Motor neuron (in vitro differentiated cells): ENCODE results near the gene MET. TPM values are rescaled to one million over a fixed set of nuclear protein-coding genes. Genes with fewer than 3 reads are reported as not detected.
A peak's percentile ranks its signal among the peaks of the same experiment; 100 is the strongest.
"Not testable (repeated sequence)": the region's sequence is repeated elsewhere in the genome, so short reads cannot be mapped to it uniquely, and the experiment has no call there.

Source experiments
- ATAC-seq, 8 experiments: fragments of 200-7000 bp; cut with Tn5 transposase; replicated peaks in 6 of 8; 2 replicates each; pipeline ENCODE4 v1.8.0; 2021; ENCODE audit warnings: mild to moderate bottlenecking in 8 of 8, moderate library complexity in 8 of 8
- H3K27ac ChIP-seq, 2 donors: fragments of 250-450 bp; sonication (Bioruptor Pico); 2 replicates each; pipeline ENCODE4 v1.9.0; 2021; ENCODE audit warnings: antibody characterized with exemption in 2 of 2, mild to moderate bottlenecking in 2 of 2, moderate library complexity in 1 of 2
- H3K4me1 ChIP-seq, 2 donors: fragments of 250-450 bp; sonication (Bioruptor Pico); replicated peaks in 1 of 2; 2 replicates each; pipeline ENCODE4 v1.6.1; 2021; ENCODE audit warnings: antibody characterized with exemption in 2 of 2, mild to moderate bottlenecking in 2 of 2, moderate library complexity in 1 of 2
- H3K4me3 ChIP-seq, 5 donors: fragments of 250-450 bp; sonication (Bioruptor Pico); 2 replicates each; pipeline ENCODE4 v1.9.0; 2021; ENCODE audit warnings: antibody characterized with exemption in 5 of 5, mild to moderate bottlenecking in 5 of 5, moderate library complexity in 4 of 5
- WGBS, 10 experiments: fragments of 450-650 bp; shearing (Covaris generic); methylation state at CpG; one replicate each; pipeline ENCODE4 v1.0.0; 2022; 5-methylcytosine and 5-hydroxymethylcytosine counted together
- in situ Hi-C, 9 experiments: fragments of 400-800 bp; cut with MboI; loops; one replicate each; pipeline ENCODE4 v1.15.0; 2021; ENCODE audit warnings: low sequenced_read_pairs in 9 of 9, low pct_unique_long_range_greater_than_20kb in 2 of 9; ENCODE audit not compliant: unreplicated experiment in 9 of 9
- total RNA-seq, 8 experiments: library from RNA; unstranded; fragments of 300-600 nt; gene quantifications; 2 replicates each; pipeline versions ENCODE4 v1.2.3 to v1.2.4, GENCODE V29; 2022

The MET gene
- total RNA-seq, 8 experiments from 2014 or later, result 1.5 to 52.7 (median 6.9) TPM

DNA sequence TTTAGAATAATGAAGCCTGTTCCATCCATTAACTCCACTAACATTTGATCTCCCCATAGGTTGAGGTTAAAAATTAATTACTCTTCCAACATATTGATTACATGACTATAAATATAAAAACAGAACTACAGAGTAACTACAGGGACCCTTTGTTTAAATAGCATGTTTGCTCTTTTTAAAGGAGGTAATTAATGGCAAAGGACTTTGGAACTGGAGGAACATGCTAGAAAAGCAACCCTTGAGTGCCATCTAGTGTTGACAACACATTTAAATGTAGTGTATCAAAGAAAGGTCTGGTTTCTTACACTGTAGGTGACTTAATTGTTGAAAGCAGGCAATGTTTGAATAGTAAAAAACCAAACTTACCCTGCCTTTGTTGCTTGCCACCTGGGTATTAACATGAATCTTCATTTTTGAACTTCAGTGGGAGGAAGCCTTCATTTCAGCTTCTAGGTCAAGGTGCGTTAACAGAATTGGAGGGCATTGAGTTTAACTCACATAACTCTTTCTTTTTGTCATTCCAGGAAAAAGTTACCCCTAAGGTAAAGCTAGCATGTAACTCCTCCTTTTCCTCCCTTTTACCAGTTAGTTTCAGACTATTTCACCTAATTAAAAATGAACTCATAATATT is 137.8 kb downstream of the MET start:
- peak; percentile 76 to 89 (median 79) for ATAC-seq
- Histone ChIP-seq H3K4me3 (no peak overlapping the region), H3K27ac (no peak overlapping the region), H3K4me1 (peaks cover 0 to 13% of the 10 kb centered on the region in 2 donors)
- 57 to 100% (median 93%) methylated on average over 1 of the region's 1 CpG; no CpG with 5 or more reads in 2 of the 10 experiments for WGBS, 10 experiments
- in situ Hi-C loops, result loop anchor here in 8 of 9 experiments (5.0 to 25.0 kb wide), 5 partner anchors 215 to 622 kb away; no protein-coding TSS in a partner anchor

DNA sequence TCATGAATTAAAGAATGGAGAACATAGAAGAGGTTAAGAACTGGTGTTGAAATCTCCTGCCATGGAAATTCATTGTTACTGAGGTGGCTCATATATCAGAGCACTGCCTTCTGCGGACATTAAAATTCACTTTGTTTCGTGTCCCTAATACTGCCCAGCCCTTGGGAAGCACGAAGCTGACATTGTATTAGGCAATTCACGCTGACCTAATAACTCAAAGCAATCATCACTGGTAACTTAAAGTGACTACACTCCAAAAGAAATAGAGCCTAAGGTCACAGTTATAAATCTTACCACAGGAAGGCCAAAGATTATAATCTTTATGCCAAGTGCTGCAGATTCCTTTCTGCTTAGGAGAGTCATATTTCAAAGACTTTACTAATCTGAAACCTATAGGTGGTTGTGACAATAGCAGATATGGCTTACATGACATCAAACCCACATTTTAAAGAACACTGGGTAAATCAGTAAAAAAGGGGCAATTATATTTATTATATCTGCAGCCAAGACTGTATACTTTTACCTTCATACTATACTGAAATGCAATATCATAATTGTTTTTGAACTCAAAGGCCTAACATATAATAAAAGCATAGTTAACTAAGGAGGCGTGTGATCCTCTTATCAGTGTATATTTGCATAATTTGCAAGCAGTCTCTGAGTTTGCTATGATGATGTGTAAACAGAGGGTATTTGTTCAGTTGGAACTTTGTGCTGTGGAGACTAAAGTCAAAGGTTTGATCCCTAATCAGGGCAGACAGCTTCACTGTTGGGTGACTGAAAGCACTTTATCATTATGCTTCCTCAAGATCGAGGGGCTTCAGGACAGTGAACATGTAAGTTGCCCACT is 138.5 kb downstream of the MET start:
- 10 to 86% (median 29%) methylated on average over 1 to 6 of the region's 6 CpGs for WGBS, 10 experiments
- ATAC-seq, result peak; percentile 68 to 98 (median 92)
- in situ Hi-C loops, result loop anchor here in 8 of 9 experiments (10.0 to 25.0 kb wide), 4 partner anchors 216 to 623 kb away; no protein-coding TSS in a partner anchor
- Histone ChIP-seq H3K4me3 (no peak overlapping the region), H3K27ac (no peak overlapping the region), H3K4me1 (peaks cover 0 to 13% of the 10 kb centered on the region in 2 donors)

DNA sequence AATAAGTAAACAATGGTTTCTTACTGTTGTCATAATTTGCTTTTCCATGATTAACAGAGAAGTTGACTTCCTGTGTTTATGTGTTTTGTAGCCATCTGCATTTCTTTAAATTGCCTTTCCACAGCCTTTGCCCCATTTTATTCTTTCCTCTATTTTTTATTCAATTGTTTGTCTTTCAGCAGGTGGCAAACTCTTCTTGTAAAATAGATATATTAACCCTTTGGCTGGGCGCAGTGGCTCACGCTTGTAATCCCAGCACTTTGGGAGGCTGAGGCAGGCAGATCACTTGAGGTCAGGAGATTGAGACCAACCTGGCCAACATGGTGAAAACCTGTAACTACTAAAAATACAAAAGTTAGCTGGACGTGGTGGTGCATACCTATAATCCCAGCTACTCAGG is 139.8 kb downstream of the MET start:
- in situ Hi-C loops, result loop anchor here in 8 of 9 experiments (10.0 to 25.0 kb wide), 4 partner anchors 217 to 624 kb away; no protein-coding TSS in a partner anchor
- no peak for ATAC-seq
- Histone ChIP-seq H3K4me1 (peaks cover 0 to 13% of the 10 kb centered on the region in 2 donors), H3K4me3 (no peak overlapping the region), H3K27ac (no peak overlapping the region)
- 78 to 100% (median 98%) methylated on average over 1 to 3 of the region's 3 CpGs; no CpG with 5 or more reads in 4 of the 10 experiments for WGBS, 10 experiments

DNA sequence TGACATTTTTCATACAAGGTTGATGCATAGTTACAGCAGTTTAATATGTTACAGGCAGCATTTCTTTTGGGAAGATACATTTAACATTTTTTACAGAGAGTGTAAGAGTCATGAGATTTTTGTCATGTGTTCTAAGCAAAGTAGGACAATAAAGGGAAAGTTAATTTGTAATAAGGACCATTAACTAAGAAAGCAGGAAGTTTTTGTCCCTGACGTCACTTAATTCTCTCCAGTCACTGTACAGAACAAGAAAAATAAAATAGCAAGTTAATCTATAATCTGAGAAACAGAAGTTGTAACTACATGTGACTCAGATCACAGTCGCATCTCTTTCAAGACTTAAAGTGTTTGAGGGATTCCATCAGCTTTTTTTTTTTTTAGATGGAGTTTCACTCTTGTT is 140.9 kb downstream of the MET start:
- H3K4me3 ChIP-seq, result no peak overlapping the region
- WGBS, 10 experiments, result 20 to 80% (median 72%) methylated on average over 1 to 2 of the region's 2 CpGs; no CpG with 5 or more reads in 1 of the 10 experiments
- no peak overlapping the region for H3K27ac ChIP-seq
- H3K4me1 ChIP-seq, result peaks cover 0 to 13% of the 10 kb centered on the region in 2 donors
- no peak for ATAC-seq
- in situ Hi-C loops, result loop anchor here in 8 of 9 experiments (10.0 to 25.0 kb wide), 4 partner anchors 218 to 626 kb away; no protein-coding TSS in a partner anchor

DNA sequence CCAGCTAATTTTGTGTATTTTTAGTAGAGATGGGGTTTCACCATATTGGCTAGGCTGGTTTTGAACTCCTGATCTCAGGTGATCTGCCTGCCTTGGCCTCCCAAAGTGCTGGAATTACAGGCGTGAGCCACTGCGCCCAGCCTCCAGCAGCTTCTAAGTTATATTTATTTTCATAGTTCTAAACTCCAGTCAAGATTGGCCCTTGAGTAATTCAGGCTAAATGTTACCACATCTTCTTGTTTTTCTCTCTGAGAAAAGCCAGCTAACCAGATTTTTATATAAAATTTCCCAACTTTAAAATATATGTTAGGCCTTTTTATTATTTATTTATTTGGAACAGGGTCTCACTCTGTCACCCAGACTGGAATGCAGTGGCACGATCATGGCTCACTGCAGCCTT is 141.4 kb downstream of the MET start:
- H3K4me3 ChIP-seq, H3K27ac ChIP-seq, ATAC-seq: not testable (repeated sequence)
- in situ Hi-C loops, result loop anchor here in 8 of 9 experiments (10.0 to 25.0 kb wide), 4 partner anchors 219 to 626 kb away; no protein-coding TSS in a partner anchor
- 17 to 100% (median 88%) methylated on average over 1 to 3 of the region's 3 CpGs; no CpG with 5 or more reads in 4 of the 10 experiments for WGBS, 10 experiments
- peaks cover 0 to 13% of the 10 kb centered on the region in 2 donors for H3K4me1 ChIP-seq

DNA sequence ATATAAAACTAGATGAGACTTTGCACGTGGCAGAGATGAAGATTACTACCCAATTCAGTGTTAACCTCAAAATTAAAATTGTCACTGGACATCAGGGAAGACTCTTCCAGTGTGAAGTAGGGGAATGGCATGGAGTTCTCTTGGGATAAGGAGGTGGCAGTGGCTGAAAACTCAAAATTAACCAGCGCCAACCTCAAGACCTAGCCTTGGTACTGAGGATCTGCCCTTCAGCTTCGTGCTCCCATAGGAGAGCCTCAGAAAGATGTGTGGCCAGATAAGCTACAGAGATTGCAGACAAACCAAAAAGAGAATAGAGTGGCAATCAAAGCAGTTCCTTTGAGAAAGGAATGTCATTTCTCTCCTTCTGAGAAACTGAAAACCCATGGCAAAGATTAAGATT is 143.0 kb downstream of the MET start:
- Histone ChIP-seq H3K4me1 (peaks cover 0 to 10% of the 10 kb centered on the region in 2 donors), H3K27ac (no peak overlapping the region), H3K4me3 (no peak overlapping the region)
- WGBS, 10 experiments, result 20 to 91% (median 82%) methylated on average over 1 to 3 of the region's 3 CpGs; no CpG with 5 or more reads in 2 of the 10 experiments
- in situ Hi-C loops, result loop anchor here in 8 of 9 experiments (10.0 to 25.0 kb wide), 4 partner anchors 220 to 628 kb away; no protein-coding TSS in a partner anchor
- ATAC-seq, result no peak

DNA sequence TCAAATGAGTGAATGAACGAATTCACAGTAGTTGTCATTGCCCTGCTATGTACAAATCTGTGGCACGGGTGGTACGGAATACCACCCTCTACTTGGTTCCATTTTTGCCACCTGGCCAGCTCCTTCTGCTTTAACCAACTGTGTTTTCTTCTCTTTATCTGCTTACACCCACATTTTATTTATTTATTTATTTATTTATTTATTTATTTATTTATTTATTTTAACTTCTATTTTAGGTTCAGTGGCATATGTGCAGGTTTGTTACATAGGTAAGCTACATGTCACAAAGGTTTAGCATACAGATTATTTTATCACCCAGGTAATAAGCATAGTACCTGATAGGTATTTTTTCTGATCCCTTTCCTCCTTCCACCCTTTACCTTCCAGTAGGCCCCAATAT is 148.2 kb downstream of the MET start:
- in situ Hi-C loops, result loop anchor here in 8 of 9 experiments (25.0 kb wide), 3 partner anchors 233 to 633 kb away; no protein-coding TSS in a partner anchor
- no peak for ATAC-seq
- 60 to 100% (median 77%) methylated on average over 1 to 3 of the region's 3 CpGs; no CpG with 5 or more reads in 1 of the 10 experiments for WGBS, 10 experiments
- Histone ChIP-seq H3K4me3 (no peak overlapping the region), H3K4me1 (no peaks in the 10 kb centered on the region), H3K27ac (no peak overlapping the region)

DNA sequence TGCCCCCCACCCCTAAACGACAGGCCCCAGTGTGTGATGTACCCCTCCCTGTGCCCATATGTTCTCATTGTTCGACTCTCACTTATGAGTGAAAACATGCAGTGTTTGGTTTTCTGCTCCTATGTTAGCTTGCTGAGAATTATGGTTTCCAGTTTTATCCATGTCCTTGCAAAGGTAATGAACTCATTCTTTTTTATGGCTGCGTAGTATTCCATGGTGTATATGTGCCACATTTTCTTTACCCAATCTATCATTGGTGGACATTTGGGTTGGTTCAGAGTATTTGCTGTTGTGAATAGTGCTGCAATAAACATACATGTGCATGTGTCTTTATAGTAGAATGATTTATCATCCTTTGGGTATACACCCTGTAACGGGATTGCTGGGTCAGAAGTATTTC is 149.7 kb downstream of the MET start:
- WGBS, 10 experiments, result 63 to 100% (median 92%) methylated on average over 1 to 4 of the region's 4 CpGs; no CpG with 5 or more reads in 3 of the 10 experiments
- in situ Hi-C loops, result loop anchor here in 8 of 9 experiments (25.0 kb wide), 3 partner anchors 234 to 634 kb away; no protein-coding TSS in a partner anchor
- not testable (repeated sequence) for H3K27ac ChIP-seq, H3K4me1 ChIP-seq, ATAC-seq, H3K4me3 ChIP-seq

DNA sequence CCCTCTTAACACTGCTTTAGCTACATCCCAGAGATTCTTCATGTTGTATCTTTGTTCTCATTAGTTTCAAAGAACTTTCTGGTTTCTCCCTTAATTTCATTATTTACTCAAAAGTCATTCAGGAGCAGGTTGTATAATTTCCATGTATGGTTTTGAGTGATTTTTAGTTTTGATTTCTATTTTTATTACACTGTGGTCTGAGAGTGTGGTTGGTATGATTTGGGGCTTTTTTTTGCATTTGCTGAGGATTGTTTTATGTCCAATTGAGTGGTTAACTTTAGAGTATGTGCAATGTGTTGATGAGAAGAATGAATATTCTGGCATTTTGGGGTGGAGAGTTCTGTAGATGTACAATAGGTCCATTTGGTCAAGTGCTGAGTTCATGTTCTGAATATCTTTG is 152.5 kb downstream of the MET start:
- no peaks in the 10 kb centered on the region for H3K4me1 ChIP-seq
- no peak for ATAC-seq
- H3K4me3 ChIP-seq, result no peak overlapping the region
- H3K27ac ChIP-seq, result no peak overlapping the region
- in situ Hi-C loops, result loop anchor here in 8 of 9 experiments (25.0 kb wide), 3 partner anchors 237 to 637 kb away; no protein-coding TSS in a partner anchor

DNA sequence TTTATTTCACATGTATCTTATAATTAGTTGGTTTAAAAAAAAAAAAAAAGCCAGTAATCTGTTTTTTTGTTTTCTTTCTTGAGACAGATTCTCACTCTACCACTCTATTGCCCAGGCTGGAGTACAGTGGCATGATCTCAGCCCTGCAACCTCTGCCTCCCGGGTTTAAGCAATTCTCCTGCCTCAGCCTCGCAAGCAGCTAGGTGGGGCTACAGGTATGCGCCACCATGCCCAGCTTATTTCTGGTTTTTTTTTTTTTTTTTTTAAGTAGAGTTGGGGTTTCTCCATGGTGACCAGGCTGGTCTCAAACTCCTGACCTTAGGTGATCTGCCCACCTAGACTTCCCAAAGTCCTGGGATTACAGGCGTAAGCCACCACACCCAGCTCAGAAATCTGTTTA is 156.3 kb downstream of the MET start:
- H3K4me3 ChIP-seq, result no peak overlapping the region
- WGBS, 10 experiments, result 50 to 100% (median 95%) methylated on average over 2 to 4 of the region's 4 CpGs
- H3K27ac ChIP-seq, result no peak overlapping the region
- H3K4me1 ChIP-seq, result no peaks in the 10 kb centered on the region
- in situ Hi-C loops, result no loop called here
- no peak for ATAC-seq

DNA sequence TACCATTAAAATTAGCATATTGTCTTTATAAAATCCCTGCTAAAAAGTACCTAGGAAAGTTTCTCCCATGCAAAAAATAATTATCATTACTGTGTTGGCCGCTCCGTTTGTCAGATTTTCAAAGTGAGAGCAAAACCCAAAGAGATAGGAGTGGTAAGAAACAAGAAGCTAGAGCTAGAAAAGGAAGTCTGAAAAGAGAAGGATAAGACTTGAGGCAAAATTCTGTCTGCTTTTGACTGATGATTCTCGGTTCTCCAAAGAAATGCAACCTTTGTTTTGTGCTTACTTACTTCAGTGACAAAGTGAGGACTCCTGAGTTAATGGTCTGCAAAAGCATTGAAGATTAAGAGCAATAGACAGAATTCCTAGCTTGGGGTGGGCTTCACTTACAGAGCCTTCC is 157.0 kb downstream of the MET start:
- no peak for ATAC-seq
- in situ Hi-C loops, result no loop called here
- no peak overlapping the region for H3K27ac ChIP-seq
- H3K4me3 ChIP-seq, result no peak overlapping the region
- 68 to 100% (median 87%) methylated on average over 1 to 3 of the region's 3 CpGs; no CpG with 5 or more reads in 1 of the 10 experiments for WGBS, 10 experiments
- no peaks in the 10 kb centered on the region for H3K4me1 ChIP-seq

DNA sequence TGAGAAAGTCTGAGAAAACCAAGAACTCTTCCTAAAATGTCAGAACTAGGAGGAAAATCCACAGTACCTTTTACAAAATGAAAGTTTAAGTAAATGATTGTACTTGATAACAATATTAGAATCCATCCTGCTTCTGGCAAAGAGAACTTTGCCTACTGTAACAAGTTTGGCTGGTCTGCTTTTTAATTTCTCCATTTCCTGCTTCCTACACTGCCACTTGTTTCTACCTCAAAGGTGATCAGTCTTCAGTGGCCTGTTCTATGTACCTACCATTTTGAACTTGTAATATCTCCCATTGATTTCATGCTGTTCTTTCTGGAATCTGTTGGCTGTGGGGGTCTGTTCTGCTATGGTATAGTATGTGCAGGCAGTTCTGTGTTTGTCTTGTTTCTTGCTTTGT is 157.5 kb downstream of the MET start:
- Histone ChIP-seq H3K27ac (no peak overlapping the region), H3K4me1 (no peaks in the 10 kb centered on the region), H3K4me3 (no peak overlapping the region)
- ATAC-seq, result no peak
- in situ Hi-C loops, result no loop called here

DNA sequence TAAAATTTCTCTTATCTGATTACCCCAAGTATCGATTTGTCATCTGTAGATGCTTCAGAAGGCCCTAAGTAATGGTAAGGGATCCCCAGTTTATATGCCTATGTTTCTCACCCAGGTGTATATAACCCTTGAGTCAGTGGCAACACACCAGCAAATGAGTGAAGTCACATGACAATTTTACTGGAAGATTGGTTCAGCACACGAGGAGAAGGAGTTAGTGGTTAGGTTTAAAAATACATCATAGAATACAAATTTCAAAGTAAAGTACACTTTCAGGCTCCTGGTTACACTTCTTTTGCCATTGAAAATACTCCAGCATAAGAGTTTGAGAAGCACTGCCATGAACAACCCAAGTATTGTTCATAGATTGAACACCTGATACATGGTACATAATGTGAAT is 160.7 kb downstream of the MET start:
- 29 to 100% (median 74%) methylated on average over 1 to 2 of the region's 2 CpGs; no CpG with 5 or more reads in 2 of the 10 experiments for WGBS, 10 experiments
- H3K4me3 ChIP-seq, result no peak overlapping the region
- no peaks in the 10 kb centered on the region for H3K4me1 ChIP-seq
- H3K27ac ChIP-seq, result no peak overlapping the region
- no peak for ATAC-seq
- in situ Hi-C loops, result no loop called here
